ENCODE measurements around the gene BTBD9.
A peak's percentile ranks its signal among the peaks of the same experiment; 100 is the strongest.

BTBD9 gene

DNA sequence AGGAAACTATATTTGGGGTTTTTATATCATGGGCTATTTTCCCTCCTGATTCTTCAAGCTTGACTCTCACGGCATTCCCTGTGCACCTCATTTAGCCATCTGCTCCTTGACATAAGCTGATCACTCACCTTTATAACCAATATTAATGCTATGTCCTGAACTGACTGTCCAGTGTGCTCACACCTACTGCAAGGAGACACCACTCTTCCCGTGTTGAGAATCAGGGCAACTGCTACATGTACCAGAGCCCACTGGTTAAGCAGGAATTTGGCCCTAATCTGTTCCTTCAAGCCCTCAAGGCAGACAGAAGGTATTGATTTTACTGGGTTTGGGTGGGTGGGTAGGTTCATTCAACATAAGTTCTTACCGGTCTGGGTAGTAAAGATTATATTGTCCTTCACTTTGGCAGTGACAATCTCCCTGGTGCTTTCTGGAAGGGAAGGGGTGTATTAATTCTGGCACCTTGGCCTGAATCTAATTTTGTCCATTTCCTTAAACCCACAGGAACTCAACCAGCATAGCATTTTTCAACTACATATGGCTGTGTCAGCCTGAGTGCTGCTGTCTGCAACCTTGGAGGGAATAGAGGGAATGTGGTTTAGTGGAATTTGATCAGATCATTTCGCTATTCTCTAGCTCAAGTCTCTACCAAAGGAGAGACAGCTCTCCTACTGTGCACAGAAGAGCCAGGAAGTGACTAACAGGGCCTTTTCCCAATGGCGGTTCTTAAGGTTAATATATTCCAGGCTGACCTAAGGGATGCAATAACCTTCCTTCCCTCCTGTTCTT, 293.2 kb downstream of the BTBD9 start:
- DNase-seq (ENCODE audit: low read depth, low spot score), result peak; percentile 42

DNA sequence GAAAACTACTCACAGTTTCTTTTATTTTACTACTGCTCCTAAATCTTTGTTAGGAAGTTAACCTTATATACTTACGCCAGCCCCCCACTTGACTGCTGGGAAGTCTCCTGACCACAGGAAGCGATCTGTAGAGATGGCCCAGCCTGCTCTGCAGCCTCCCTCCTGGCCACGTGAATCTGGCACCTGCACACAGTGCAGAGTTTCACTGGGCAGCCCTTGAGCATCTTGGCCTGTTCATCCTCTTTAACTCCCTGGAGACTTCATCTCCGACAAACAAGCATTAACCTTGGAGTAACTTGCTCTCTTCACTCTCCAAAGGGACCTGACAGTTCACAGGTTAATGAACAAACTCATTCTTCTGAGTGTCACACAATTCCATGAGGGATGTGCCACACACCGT, 294.1 kb downstream of the BTBD9 start:
- DNase-seq (ENCODE audit: low read depth, low spot score), result no peak

GRCh38 chr6:38341496-38341895, 298.2 kb downstream of the BTBD9 start:
- no peak for DNase-seq (ENCODE audit: low read depth, low spot score)

DNA sequence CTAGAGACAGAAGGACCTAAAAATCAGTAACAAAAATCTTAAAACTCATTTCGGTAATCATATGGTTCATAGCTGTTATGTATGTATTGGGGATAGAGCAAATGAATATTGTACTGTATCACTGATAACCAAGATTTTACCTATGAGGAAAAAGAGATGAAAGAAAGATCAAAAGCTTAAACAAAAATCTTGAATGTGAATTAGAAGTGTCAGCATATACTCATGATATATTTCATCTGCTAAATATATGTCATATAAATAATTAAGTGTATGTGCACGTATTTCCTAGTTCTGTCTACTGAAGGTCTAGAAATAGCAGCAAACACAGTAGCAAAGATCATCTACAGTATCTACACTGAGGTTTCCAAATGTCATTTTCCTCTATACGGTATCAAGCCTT, 299.8 kb downstream of the BTBD9 start:
- no peak for DNase-seq (ENCODE audit: low read depth, low spot score)

GRCh38 chr6:38337819-38338465, 301.8 kb downstream of the BTBD9 start:
- DNase-seq (ENCODE audit: low read depth, low spot score), result no peak

GRCh38 chr6:38336922-38337321, 302.8 kb downstream of the BTBD9 start:
- DNase-seq (ENCODE audit: low read depth, low spot score), result no peak

DNA sequence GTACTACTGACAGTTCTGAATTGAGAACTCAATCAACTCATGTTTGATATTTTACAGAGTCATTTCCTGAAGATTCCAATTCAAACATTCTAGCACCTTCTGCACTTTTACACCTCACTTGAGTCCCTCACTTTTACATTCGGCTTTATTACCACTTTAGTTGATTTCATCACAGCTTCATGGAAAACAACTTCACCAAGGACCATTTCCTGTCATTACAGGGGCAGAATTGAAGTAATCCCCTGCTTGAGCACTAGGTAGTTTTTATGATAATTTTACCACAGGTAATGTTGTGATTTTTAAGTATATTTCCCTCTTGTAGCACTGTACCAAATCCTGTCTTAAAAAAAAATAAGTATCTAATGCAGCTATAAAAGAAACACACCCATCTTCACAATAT, 312.9 kb downstream of the BTBD9 start:
- DNase-seq (ENCODE audit: low read depth, low spot score), result no peak

DNA sequence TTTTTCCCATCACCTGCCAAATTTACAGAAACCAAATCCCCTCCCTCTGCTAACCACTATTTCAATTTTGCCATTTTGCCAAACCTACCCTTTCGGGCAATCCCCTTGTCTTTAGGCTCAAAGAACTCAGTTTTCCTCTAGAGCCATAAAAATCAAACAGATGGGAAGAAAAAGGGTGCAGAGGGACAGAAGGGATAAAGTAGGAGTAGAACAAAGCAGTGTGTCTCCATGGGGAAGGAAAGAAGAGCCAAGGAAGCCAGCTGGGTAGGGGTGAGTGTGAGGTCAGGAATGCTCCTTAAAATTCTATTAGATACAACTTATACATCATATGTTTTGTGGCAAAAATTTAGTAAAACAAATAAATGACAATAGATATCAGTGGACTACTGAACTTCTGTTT, 316.5 kb downstream of the BTBD9 start:
- DNase-seq (ENCODE audit: low read depth, low spot score), result no peak

- no peak for DNase-seq (ENCODE audit: low read depth, low spot score)
Observed at GRCh38 chr6:38322138-38322537, 317.6 kb downstream of the BTBD9 start.

GRCh38 chr6:38320843-38321242, 318.9 kb downstream of the BTBD9 start:
- no peak for DNase-seq (ENCODE audit: low read depth, low spot score)

GRCh38 chr6:38320358-38320757, 319.4 kb downstream of the BTBD9 start:
- DNase-seq (ENCODE audit: low read depth, low spot score), result no peak

GRCh38 chr6:38319256-38320212, 320.2 kb downstream of the BTBD9 start:
- peak; percentile 7 for DNase-seq (ENCODE audit: low read depth, low spot score)

- no peak for DNase-seq (ENCODE audit: low read depth, low spot score)
Observed at GRCh38 chr6:38316099-38316868, 323.4 kb downstream of the BTBD9 start.

DNA sequence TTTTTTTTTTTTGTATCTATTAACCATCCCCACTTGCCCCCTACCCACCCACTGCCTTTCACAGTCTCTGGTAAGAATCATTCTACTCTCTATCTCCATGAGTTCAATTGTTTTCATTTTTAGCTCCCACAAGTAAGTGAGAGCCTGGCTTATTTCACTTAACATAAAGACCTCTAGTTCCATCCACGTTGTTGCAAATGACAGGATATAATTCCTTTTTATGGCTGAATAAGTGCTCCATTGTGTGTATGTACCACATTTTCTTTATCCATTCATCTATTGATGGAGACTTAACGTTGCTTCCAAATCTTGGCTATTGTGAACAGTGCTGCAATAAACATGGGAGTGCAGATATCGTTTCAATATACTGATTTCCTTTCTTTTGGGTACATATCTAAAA, 328.5 kb downstream of the BTBD9 start:
- no peak for DNase-seq (ENCODE audit: low read depth, low spot score)

DNA sequence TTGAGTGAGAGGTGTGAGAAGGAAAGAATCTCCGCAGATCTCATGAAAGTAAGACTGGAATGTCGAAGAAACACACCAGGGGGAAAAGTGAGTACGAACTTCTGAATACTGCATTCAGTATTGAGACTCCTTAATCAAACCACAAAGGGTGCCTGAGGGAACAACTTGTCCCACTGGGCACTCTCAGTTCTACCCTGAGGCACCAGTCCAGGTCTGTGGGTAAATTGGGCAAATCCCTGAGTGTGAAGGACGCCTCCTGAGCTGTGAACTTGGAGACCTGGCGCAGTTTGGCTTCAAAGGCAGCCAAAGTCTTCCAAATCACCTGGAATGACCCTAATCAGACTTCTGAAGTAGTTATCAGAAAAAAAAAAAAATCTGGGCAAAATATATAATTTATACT, 329.7 kb downstream of the BTBD9 start:
- DNase-seq (ENCODE audit: low read depth, low spot score), result no peak

GRCh38 chr6:38307740-38308139, 332.0 kb downstream of the BTBD9 start:
- DNase-seq (ENCODE audit: low read depth, low spot score), result no peak

- no peak for DNase-seq (ENCODE audit: low read depth, low spot score)
Observed at GRCh38 chr6:38306931-38307330, 332.8 kb downstream of the BTBD9 start.

- DNase-seq (ENCODE audit: low read depth, low spot score), result no peak
Observed at GRCh38 chr6:38305995-38306681, 333.6 kb downstream of the BTBD9 start.

DNA sequence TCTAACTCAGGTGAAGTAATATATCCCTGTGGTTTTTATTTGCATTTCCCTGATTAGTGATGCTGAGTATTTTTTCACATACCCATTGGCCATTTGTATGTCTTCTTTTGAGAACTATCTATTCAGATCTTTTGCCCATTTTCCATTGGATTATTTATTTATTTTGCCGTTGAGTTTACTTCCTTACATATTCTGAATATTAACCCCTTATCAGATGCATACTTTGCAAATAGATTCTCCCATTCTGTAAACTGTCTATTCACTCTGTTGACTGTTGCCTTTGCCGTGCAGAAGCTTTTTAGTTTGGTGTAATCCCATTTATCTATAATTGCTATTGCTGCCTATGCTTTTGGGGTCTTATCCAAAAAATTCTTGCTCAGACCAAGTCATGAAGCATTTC, 336.9 kb downstream of the BTBD9 start:
- DNase-seq (ENCODE audit: low read depth, low spot score), result no peak

DNA sequence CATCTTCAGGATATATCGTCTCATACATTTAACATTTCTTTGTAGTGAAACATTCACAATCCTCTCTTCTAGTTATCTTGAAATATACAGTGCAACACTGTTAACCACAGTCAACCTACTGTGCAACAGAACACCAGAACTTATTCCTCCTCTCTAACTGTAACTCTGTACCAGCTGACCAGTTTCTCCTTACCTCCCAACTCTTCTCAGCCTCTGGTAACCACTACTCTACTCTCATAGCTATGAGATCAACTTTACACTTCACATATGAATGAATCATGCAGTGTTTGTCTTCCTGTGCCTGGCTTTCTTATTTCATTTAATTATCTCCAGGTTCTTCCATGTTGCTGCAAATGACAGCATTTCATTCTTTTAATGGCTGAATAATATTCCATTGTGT, 337.6 kb downstream of the BTBD9 start:
- no peak for DNase-seq (ENCODE audit: low read depth, low spot score)
